T-helper 9 cell (primary cell): Measurements from ENCODE around the gene ADAM8.
"Not testable (repeated sequence)": the region's sequence is repeated elsewhere in the genome, so short reads cannot be mapped to it uniquely, and the experiment has no call there.

Experiments
- DNase-seq: peaks from one replicate; pipeline ENCODE4 v3.0.0-alpha.2; 2020

ADAM8 gene

GRCh38 chr10:133229265-133230043, 47.2 kb downstream of the ADAM8 start:
- DNase-seq: no peak

- DNase-seq: no peak
Observed at GRCh38 chr10:133227256-133227655, 49.4 kb downstream of the ADAM8 start.

- DNase-seq: no peak
Observed at GRCh38 chr10:133226251-133226808, 50.3 kb downstream of the ADAM8 start.

GRCh38 chr10:133225707-133226191, 50.9 kb downstream of the ADAM8 start:
- DNase-seq: no peak

- no peak for DNase-seq
Observed at GRCh38 chr10:133224756-133225372, 51.8 kb downstream of the ADAM8 start.

GRCh38 chr10:133224076-133224475, 52.6 kb downstream of the ADAM8 start:
- no peak for DNase-seq

GRCh38 chr10:133221756-133222155, 54.9 kb downstream of the ADAM8 start:
- DNase-seq: not testable (repeated sequence)

GRCh38 chr10:133221331-133221730, 55.3 kb downstream of the ADAM8 start:
- DNase-seq: no peak

GRCh38 chr10:133219782-133220181, 56.9 kb downstream of the ADAM8 start:
- no peak for DNase-seq

- DNase-seq: no peak
Observed at GRCh38 chr10:133218891-133219290, 57.8 kb downstream of the ADAM8 start.

- no peak for DNase-seq
Observed at GRCh38 chr10:133217800-133218589, 58.7 kb downstream of the ADAM8 start.

GRCh38 chr10:133216776-133217175, 59.9 kb downstream of the ADAM8 start:
- DNase-seq: no peak

- DNase-seq: no peak
Observed at GRCh38 chr10:133215586-133215985, 61.1 kb downstream of the ADAM8 start.

GRCh38 chr10:133214468-133215410, 61.9 kb downstream of the ADAM8 start:
- DNase-seq: no peak

- no peak for DNase-seq
Observed at GRCh38 chr10:133213641-133214467, 62.8 kb downstream of the ADAM8 start.

GRCh38 chr10:133212853-133213494, 63.7 kb downstream of the ADAM8 start:
- no peak for DNase-seq
